Breast epithelium (tissue), 4 donors: ENCODE data around the gene ASAP3. TPM values are rescaled to one million over a fixed set of nuclear protein-coding genes. Genes with fewer than 3 reads are reported as not detected.

Experiments
- DNase-seq, 2 donors: peaks; one replicate each; pipeline ENCODE4 v3.0.0-alpha.2; 2019; ENCODE audit warnings: low spot score in 2 of 2
- H3K27ac ChIP-seq, 2 donors: fragments of 200-600 bp; sonication (generic) in 1 of 2; one replicate each; pipeline ENCODE4 v1.5.1; 2016 to 2019; ENCODE audit warnings: mild to moderate bottlenecking in 1 of 2
- H3K27me3 ChIP-seq, 2 donors: fragments of 200-600 bp; sonication (generic) in 1 of 2; one replicate each; pipeline versions ENCODE4 v1.5.1 to v1.6.0; 2017 to 2019; ENCODE audit warnings: control low read depth in 1 of 2, mild to moderate bottlenecking in 1 of 2
- H3K36me3 ChIP-seq: fragments of 200-600 bp; one replicate; pipeline ENCODE4 v1.5.1; 2019
- H3K4me1 ChIP-seq, 2 donors: fragments of 200-600 bp; sonication (generic); one replicate each; pipeline ENCODE4 v1.5.1; 2016 to 2019; ENCODE audit warnings: control low read depth in 1 of 2
- H3K4me3 ChIP-seq, 3 donors: fragments of 200-600 bp; sonication (generic); 1 replicate in 2 of 3; 2 replicates in 1 of 3; pipeline ENCODE4 v1.5.1; 2016 to 2019; ENCODE audit warnings: mild to moderate bottlenecking in 3 of 3, moderate library complexity in 2 of 3
- H3K9me3 ChIP-seq, 2 donors: fragments of 200-600 bp; sonication (generic) in 1 of 2; one replicate each; pipeline ENCODE4 v1.5.1; 2016 to 2019; ENCODE audit warnings: control low read depth in 1 of 2
- CTCF ChIP-seq, 3 donors: fragments of 450-650 bp; IDR thresholded peaks; one replicate each; pipeline ENCODE4 v1.5.1; 2016 to 2017; ENCODE audit warnings: antibody characterized with exemption in 3 of 3, mild to moderate bottlenecking in 3 of 3, moderate library complexity in 3 of 3
- POLR2A ChIP-seq: fragments of 450-650 bp; IDR thresholded peaks from one replicate; pipeline ENCODE4 v1.6.1; 2016; ENCODE audit warnings: antibody characterized with exemption, mild to moderate bottlenecking, moderate library complexity
- POLR2AphosphoS5 ChIP-seq, 3 donors: sonication (generic); formaldehyde crosslinking; IDR thresholded peaks; one replicate each; pipeline ENCODE4 v1.6.1; 2017; ENCODE audit warnings: antibody characterized with exemption in 3 of 3
- intact Hi-C: fragments of 100-400 bp; cut with DNase I; formaldehyde crosslinking; loops from one replicate; pipeline ENCODE4 v1.15.1; 2023; ENCODE audit warnings: low total_unique reads
- total RNA-seq, 3 donors: library from RNA; depleted of rRNA; stranded (reverse); fragments of >200 nt; gene quantifications; one replicate each; pipeline ENCODE4 v1.1.0, GENCODE V29; 2016

Gene ASAP3
- total RNA-seq, 3 donors from 2014 or later = 47.7 to 61.6 (median 54.9) TPM

DNA sequence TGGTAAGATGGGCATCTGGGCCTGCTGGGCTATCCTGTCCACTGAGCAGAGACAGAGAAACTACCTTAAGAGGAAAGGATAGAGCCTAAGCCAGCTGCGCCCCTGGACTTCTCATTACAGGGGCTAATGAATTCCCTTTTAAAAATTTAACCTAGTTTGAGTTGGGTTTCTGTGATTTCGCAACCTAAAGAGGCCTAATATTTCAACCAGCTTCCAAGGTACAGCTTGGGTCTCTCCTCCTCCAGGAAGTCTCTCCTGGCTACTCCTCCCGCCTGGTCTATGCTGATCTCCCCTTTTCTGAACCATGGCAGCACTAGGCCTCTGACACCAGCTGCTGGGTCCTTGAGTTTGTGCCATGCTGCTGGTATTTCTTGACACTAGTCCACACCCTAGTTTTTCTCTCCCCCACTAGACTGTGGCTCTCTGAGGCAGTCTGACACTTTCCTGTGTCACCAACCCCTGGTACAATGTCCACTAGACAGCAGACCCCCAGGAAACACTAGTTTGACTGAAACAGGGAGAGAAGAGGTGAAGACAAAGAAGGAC is 30.5 kb downstream of the ASAP3 start:
- peak overlapping the region; percentile 83 to 84 for H3K27ac ChIP-seq
- intact Hi-C loops = no loop called here
- peaks cover 5 to 20% of the 10 kb centered on the region in 2 donors for H3K4me1 ChIP-seq

DNA sequence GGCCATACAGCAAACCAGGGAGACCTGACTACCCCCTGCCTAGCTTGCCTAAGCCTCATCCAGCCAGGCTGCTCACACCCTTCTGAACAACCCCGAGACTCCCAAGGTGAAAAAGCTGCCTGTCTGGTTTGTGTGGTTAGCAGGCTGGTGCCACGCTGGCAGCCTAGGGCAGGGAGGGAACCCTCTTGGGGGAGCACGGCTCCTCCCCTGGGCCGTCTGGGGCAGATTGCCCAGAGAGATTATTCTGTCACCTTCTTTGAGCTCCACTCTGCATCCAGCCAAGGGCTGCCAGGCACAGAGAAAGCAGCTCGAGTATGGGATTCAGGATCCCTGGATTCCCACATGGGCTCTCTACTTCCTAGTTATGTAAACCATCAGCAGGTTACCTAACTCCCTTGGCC is 32.0 kb downstream of the ASAP3 start:
- Histone ChIP-seq H3K4me3 (no peak overlapping the region), H3K9me3 (no peaks in the 10 kb centered on the region), H3K36me3 (no peaks in the 10 kb centered on the region), H3K27ac (peak overlapping the region; percentile 83 to 84), H3K4me1 (peaks cover 5 to 20% of the 10 kb centered on the region in 2 donors), H3K27me3 (no peaks in the 10 kb centered on the region)
- TF ChIP-seq POLR2A (no peak), CTCF (IDR thresholded peaks at IDR 0.05) (peak in 1 of 3 donors; percentile 0), POLR2AphosphoS5 (IDR thresholded peaks at IDR 0.05) (peak; percentile 68 to 90 (median 87))
- intact Hi-C loops = no loop called here
- DNase-seq = peak; percentile 94 to 97

More for the DNA sequence above, 30.5 kb downstream of the ASAP3 start:
- H3K27me3 ChIP-seq = no peaks in the 10 kb centered on the region
- H3K9me3 ChIP-seq = no peaks in the 10 kb centered on the region
- H3K36me3 ChIP-seq = no peaks in the 10 kb centered on the region
- TF ChIP-seq POLR2AphosphoS5 (IDR thresholded peaks at IDR 0.05) = no peak
- TF ChIP-seq POLR2A = no peak
- no peak for TF ChIP-seq CTCF (IDR thresholded peaks at IDR 0.05)
- no peak for DNase-seq
- no peak overlapping the region for H3K4me3 ChIP-seq

- no peaks in the 10 kb centered on the region for H3K27me3 ChIP-seq
- H3K36me3 ChIP-seq = no peaks in the 10 kb centered on the region
- peak overlapping the region in 1 of 3 donors; percentile 12 for H3K4me3 ChIP-seq
- TF ChIP-seq POLR2AphosphoS5 (IDR thresholded peaks at IDR 0.05) (no peak), CTCF (IDR thresholded peaks at IDR 0.05) (peak in 1 of 3 donors; percentile 7)
- peak overlapping the region; percentile 83 to 84 for H3K27ac ChIP-seq
- intact Hi-C loops = no loop called here
- no peaks in the 10 kb centered on the region for H3K9me3 ChIP-seq
- H3K4me1 ChIP-seq = peaks cover 5 to 18% of the 10 kb centered on the region in 2 donors
- no peak for DNase-seq
These were observed 32.5 kb downstream of the ASAP3 start for GRCh38 chr1:23451441-23451840.

DNA sequence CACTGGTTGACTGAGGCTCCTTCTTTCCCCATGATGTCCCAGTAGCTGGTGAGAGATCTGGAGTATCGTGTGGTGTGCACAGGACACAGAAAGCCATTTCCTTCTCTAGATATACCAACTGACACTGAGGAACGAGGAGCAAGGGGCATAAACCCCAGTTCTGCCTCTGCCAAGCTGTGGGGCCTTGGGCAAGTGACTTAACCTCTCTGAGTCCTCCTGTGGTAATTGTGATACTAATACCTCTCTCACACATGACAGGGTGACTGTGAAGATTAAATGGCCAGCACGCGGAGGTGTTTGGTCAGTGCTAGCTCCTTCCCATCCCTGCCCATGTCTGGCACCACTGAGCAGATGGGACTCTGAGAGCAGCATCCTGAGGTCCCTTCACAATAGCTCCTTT is 33.1 kb downstream of the ASAP3 start:
- intact Hi-C loops = no loop called here
- Histone ChIP-seq H3K27ac (peak overlapping the region; percentile 83 to 84), H3K4me1 (peaks cover 5 to 15% of the 10 kb centered on the region in 2 donors), H3K27me3 (no peaks in the 10 kb centered on the region), H3K36me3 (no peaks in the 10 kb centered on the region), H3K9me3 (no peaks in the 10 kb centered on the region), H3K4me3 (no peak overlapping the region)
- DNase-seq = no peak
- no peak for TF ChIP-seq POLR2A
- TF ChIP-seq CTCF (IDR thresholded peaks at IDR 0.05) = no peak
- no peak for TF ChIP-seq POLR2AphosphoS5 (IDR thresholded peaks at IDR 0.05)

DNA sequence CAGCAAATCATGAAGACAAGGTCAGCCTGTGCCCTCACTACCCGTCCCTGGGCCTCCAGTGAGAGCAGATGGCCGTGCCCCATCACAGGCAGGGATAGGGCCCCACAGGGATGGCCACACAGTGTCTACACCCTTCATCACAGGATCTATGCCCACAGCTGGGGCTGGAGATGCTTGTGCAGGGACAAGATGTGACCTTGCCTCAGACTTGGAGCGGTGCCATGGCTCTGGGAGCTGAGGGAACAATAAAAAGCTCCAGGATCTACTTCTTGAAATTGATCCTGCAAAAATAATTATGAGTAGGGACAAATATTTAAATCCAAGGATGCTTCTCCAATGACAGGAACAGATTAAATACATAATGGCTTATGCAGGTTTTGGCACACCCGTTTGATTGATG is 34.0 kb downstream of the ASAP3 start:
- DNase-seq = no peak
- Histone ChIP-seq H3K27me3 (no peaks in the 10 kb centered on the region), H3K27ac (peak overlapping the region in 1 of 2 donors; percentile 48), H3K4me1 (peaks cover 5 to 15% of the 10 kb centered on the region in 2 donors), H3K4me3 (no peak overlapping the region), H3K36me3 (no peaks in the 10 kb centered on the region), H3K9me3 (no peaks in the 10 kb centered on the region)
- intact Hi-C loops = no loop called here
- TF ChIP-seq POLR2AphosphoS5 (IDR thresholded peaks at IDR 0.05) (peak in 1 of 3 donors; percentile 41), POLR2A (no peak)
